Adrenal gland (tissue), 12 donors: ENCODE measurements around the gene SRCAP. TPM values are rescaled to one million over a fixed set of nuclear protein-coding genes. Genes with fewer than 3 reads are reported as not detected.

Experiments used
- DNase-seq, 7 donors: peaks; one replicate each; pipeline ENCODE4 v3.0.0-alpha.2; 2019 to 2020
- H3K27ac ChIP-seq, 5 donors: fragments of 200-600 bp; sonication (generic) in 4 of 5; 1 replicate in 3 of 5; 2 replicates in 2 of 5; pipeline versions ENCODE4 v1.5.1 to v1.8.0; 2016 to 2020; ENCODE audit warnings: mild to moderate bottlenecking in 1 of 5
- H3K27me3 ChIP-seq: fragments of 200-600 bp; 2 replicates; pipeline ENCODE4 v1.8.0; 2021
- H3K36me3 ChIP-seq, 2 donors: fragments of 200-600 bp; replicated peaks in 1 of 2; 1 replicate in 1 of 2; 2 replicates in 1 of 2; pipeline versions ENCODE4 v1.5.1 to v1.8.0; 2018 to 2022
- H3K4me1 ChIP-seq, 2 donors: fragments of 200-600 bp; replicated peaks in 1 of 2; 1 replicate in 1 of 2; 2 replicates in 1 of 2; pipeline versions ENCODE4 v1.5.1 to v1.8.0; 2018 to 2021
- H3K4me3 ChIP-seq, 4 donors: fragments of 200-600 bp; sonication (generic) in 3 of 4; one replicate each; pipeline ENCODE4 v1.5.1; 2016 to 2018
- H3K9me3 ChIP-seq, 3 donors: fragments of 200-600 bp; sonication (generic) in 1 of 3; replicated peaks in 1 of 3; 1 replicate in 2 of 3; 2 replicates in 1 of 3; pipeline versions ENCODE4 v1.5.1 to v1.8.0; 2016 to 2021
- CTCF ChIP-seq, 6 experiments: fragments of 450-650 bp in 4 of 6; fragments of 200-600 bp in 2 of 6; sonication (generic) in 1 of 6; IDR thresholded peaks; 1 replicate in 5 of 6; 2 replicates in 1 of 6; pipeline versions ENCODE4 v1.5.1 to v1.8.0; 2016 to 2021; ENCODE audit warnings: antibody characterized with exemption in 6 of 6, mild to moderate bottlenecking in 2 of 6, moderate library complexity in 1 of 6
- POLR2A ChIP-seq, 2 donors: fragments of 450-650 bp; IDR thresholded peaks; one replicate each; pipeline ENCODE4 v1.6.1; 2017; ENCODE audit warnings: antibody characterized with exemption in 2 of 2, mild to moderate bottlenecking in 2 of 2, moderate library complexity in 1 of 2
- WGBS, 4 donors: extraction: QIAGEN DNeasy Blood & Tissue Kit in 2 of 4; methylation state at CpG; one replicate each; pipeline versions ENCODE4 v1.1.5 to v1.1.7; 2013 to 2017; 5-methylcytosine and 5-hydroxymethylcytosine counted together
- intact Hi-C, 2 donors: fragments of 100-400 bp; cut with DNase I; formaldehyde crosslinking; loops; one replicate each; pipeline versions ENCODE4 v1.14.1 to v1.15.0; 2022 to 2023
- polyA plus RNA-seq, 3 donors: library from polyadenylated mRNA; stranded (reverse); fragments of 200-250 nt in 2 of 3; fragments of 350-450 nt in 1 of 3; fragmentation: Illumina TruSeq in 1 of 3; extraction: RNeasy Lipid Tissue Mini Kit (QIAGEN cat#74804) in 1 of 3; gene quantifications; one replicate each; pipeline ENCODE4 v1.2.3, GENCODE V29; 2013 to 2014
- total RNA-seq, 9 donors: library from RNA; depleted of rRNA in 4 of 9; stranded (reverse); fragments of >200 nt in 4 of 9; fragments of 120-200 nt in 1 of 9; fragmentation: NEBNext Ultra II Directional in 1 of 9; extraction: Animal tissue kit (Norgen Biotek cat#: 25700) in 1 of 9; gene quantifications; one replicate each; pipeline versions ENCODE4 v1.1.0 to v1.2.4, GENCODE V29; 2013 to 2023
- donor health status: healthy with polysubstance abuse.
- donor health status: Bipolar disorder and iron deficiency.
- donor health status: DM: yes; HTN: yes; CAD: no.
- donor health status: DM: no; HTN: no; CAD: no.
- donor health status: DM: no; HTN: no; CAD: no.
- donor health status: DM: yes; HTN: yes; CAD: no.

The SRCAP gene
- total and polyA plus RNA-seq, 12 donors = 3.7 to 82.4 (median 46.6) TPM

GRCh38 chr16:30737794-30738648 lies 39.0 kb downstream of the SRCAP start:
- Histone ChIP-seq H3K9me3 (no peaks in the 10 kb centered on the region), H3K27me3 (no peaks in the 10 kb centered on the region), H3K27ac (no peak overlapping the region), H3K4me3 (no peak overlapping the region), H3K4me1 (peaks cover 10 to 23% of the 10 kb centered on the region in 2 donors), H3K36me3 (peaks cover 0 to 69% of the 10 kb centered on the region in 2 donors)
- no peak for DNase-seq
- TF ChIP-seq CTCF (IDR thresholded peaks at IDR 0.05) = no peak
- TF ChIP-seq POLR2A (IDR thresholded peaks at IDR 0.05) = no peak
- intact Hi-C loops = no loop called here
- 89 to 94% (median 92%) methylated on average over 16 to 25 of the region's 25 CpGs for whole genome bisulfite sequencing, 4 donors

- Histone ChIP-seq H3K36me3 (peaks cover 0 to 64% of the 10 kb centered on the region in 2 donors), H3K9me3 (no peaks in the 10 kb centered on the region), H3K4me3 (no peak overlapping the region), H3K4me1 (peaks cover 10 to 23% of the 10 kb centered on the region in 2 donors), H3K27me3 (no peaks in the 10 kb centered on the region), H3K27ac (peak overlapping the region in 2 of 5 donors; percentile 77 to 84)
- intact Hi-C loops = no loop called here
- TF ChIP-seq POLR2A (IDR thresholded peaks at IDR 0.05) = no peak
- TF ChIP-seq CTCF (IDR thresholded peaks at IDR 0.05) = no peak
- no peak for DNase-seq
- WGBS, 4 donors = 84 to 90% (median 87%) methylated on average over 23 to 37 of the region's 37 CpGs
Measured at GRCh38 chr16:30738984-30739951, 40.3 kb downstream of the SRCAP start.

GRCh38 chr16:30740364-30741251 lies 41.6 kb downstream of the SRCAP start:
- Histone ChIP-seq H3K27me3 (no peaks in the 10 kb centered on the region), H3K4me1 (peaks cover 10 to 23% of the 10 kb centered on the region in 2 donors), H3K4me3 (no peak overlapping the region), H3K36me3 (peaks cover 0 to 56% of the 10 kb centered on the region in 2 donors), H3K27ac (peak overlapping the region in 4 of 5 donors; percentile 57 to 84 (median 78)), H3K9me3 (no peaks in the 10 kb centered on the region)
- DNase-seq = peak; percentile 66 to 92 (median 90)
- intact Hi-C loops = no loop called here
- 36 to 55% (median 47%) methylated on average over 8 of the region's 8 CpGs for WGBS, 4 donors
- TF ChIP-seq POLR2A (IDR thresholded peaks at IDR 0.05) (no peak), CTCF (IDR thresholded peaks at IDR 0.05) (no peak)
